Esophagus (tissue), 2 donors: ENCODE results near the gene MAP7D3. TPM values are rescaled to one million over a fixed set of nuclear protein-coding genes. Genes with fewer than 3 reads are reported as not detected.
"Not testable (repeated sequence)": the region's sequence is repeated elsewhere in the genome, so short reads cannot be mapped to it uniquely, and the experiment has no call there.

Experiments used
- H3K27ac ChIP-seq, 2 donors: one replicate each; pipeline ENCODE4 v1.5.1; 2013; ENCODE audit warnings: low read depth in 2 of 2, mild to moderate bottlenecking in 2 of 2, inconsistent platforms in 1 of 2, low read length in 1 of 2, moderate library complexity in 1 of 2
- H3K27me3 ChIP-seq, 2 donors: one replicate each; pipeline ENCODE4 v1.6.1; 2013; ENCODE audit warnings: low read length in 2 of 2, control low read depth in 1 of 2, mild to moderate bottlenecking in 1 of 2; ENCODE audit not compliant: insufficient read depth in 2 of 2, control insufficient read depth in 1 of 2
- H3K36me3 ChIP-seq, 2 donors: one replicate each; pipeline ENCODE4 v1.6.1; 2013; ENCODE audit warnings: low read length in 1 of 2; ENCODE audit not compliant: control insufficient read depth in 2 of 2, insufficient read depth in 2 of 2
- H3K4me1 ChIP-seq, 2 donors: one replicate each; pipeline ENCODE4 v1.6.1; 2013; ENCODE audit warnings: low read length in 1 of 2; ENCODE audit not compliant: control insufficient read depth in 2 of 2, insufficient read depth in 2 of 2
- H3K4me3 ChIP-seq, 2 donors: one replicate each; pipeline ENCODE4 v1.5.1; 2013; ENCODE audit warnings: low read length in 2 of 2, mild to moderate bottlenecking in 2 of 2, low read depth in 1 of 2, moderate library complexity in 1 of 2
- H3K9me3 ChIP-seq, 2 donors: one replicate each; pipeline ENCODE4 v1.6.1; 2013; ENCODE audit warnings: mild to moderate bottlenecking in 2 of 2, low read depth in 1 of 2, low read length in 1 of 2, moderate library complexity in 1 of 2; ENCODE audit not compliant: control insufficient read depth in 2 of 2, insufficient read depth in 1 of 2
- WGBS, 2 donors: extraction: QIAGEN DNeasy Blood & Tissue Kit; methylation state at CpG; one replicate each; pipeline ENCODE4 v1.1.7; 2013; 5-methylcytosine and 5-hydroxymethylcytosine counted together
- polyA plus RNA-seq, 2 donors: library from polyadenylated mRNA; stranded (reverse); fragments of 200-250 nt; gene quantifications; one replicate each; pipeline ENCODE4 v1.2.3, GENCODE V29; 2013
- donor health status: healthy with polysubstance abuse.
- donor health status: Bipolar disorder and iron deficiency.

Gene MAP7D3
- polyA plus RNA-seq, 2 donors: 2.6 TPM

GRCh38 chrX:136176399-136176825 is 74.8 kb downstream of the MAP7D3 start:
- Histone ChIP-seq H3K4me3 (no peak overlapping the region), H3K27ac (no peak overlapping the region), H3K27me3 (no peaks in the 10 kb centered on the region), H3K9me3 (no peaks in the 10 kb centered on the region), H3K4me1 (no peaks in the 10 kb centered on the region), H3K36me3 (no peaks in the 10 kb centered on the region)
- WGBS, 2 donors: 33 to 44% methylated on average over 2 of the region's 2 CpGs

- no peaks in the 10 kb centered on the region for H3K9me3 ChIP-seq
- H3K36me3 ChIP-seq: no peaks in the 10 kb centered on the region
- WGBS, 2 donors: 52 to 69% methylated on average over 1 of the region's 1 CpG
- no peaks in the 10 kb centered on the region for H3K4me1 ChIP-seq
- no peaks in the 10 kb centered on the region for H3K27me3 ChIP-seq
- no peak overlapping the region for H3K4me3 ChIP-seq
- no peak overlapping the region for H3K27ac ChIP-seq
These were observed 79.8 kb downstream of the MAP7D3 start for GRCh38 chrX:136171420-136171819.

GRCh38 chrX:136170139-136170800 is 80.9 kb downstream of the MAP7D3 start:
- peak overlapping the region; percentile 58 to 63 for H3K27ac ChIP-seq
- no peaks in the 10 kb centered on the region for H3K36me3 ChIP-seq
- no peak overlapping the region for H3K4me3 ChIP-seq
- H3K27me3 ChIP-seq: no peaks in the 10 kb centered on the region
- no peaks in the 10 kb centered on the region for H3K9me3 ChIP-seq
- no peaks in the 10 kb centered on the region for H3K4me1 ChIP-seq
- WGBS, 2 donors: 54 to 60% methylated on average over 9 of the region's 9 CpGs

- no peaks in the 10 kb centered on the region for H3K36me3 ChIP-seq
- H3K9me3 ChIP-seq: no peaks in the 10 kb centered on the region
- peak overlapping the region; percentile 71 to 79 for H3K27ac ChIP-seq
- H3K27me3 ChIP-seq: no peaks in the 10 kb centered on the region
- H3K4me3 ChIP-seq: no peak overlapping the region
- no peaks in the 10 kb centered on the region for H3K4me1 ChIP-seq
- 26 to 32% methylated on average over 17 of the region's 17 CpGs for WGBS, 2 donors
These were observed 82.1 kb downstream of the MAP7D3 start for GRCh38 chrX:136168929-136169735.

- not testable (repeated sequence) for H3K27me3 ChIP-seq, H3K4me3 ChIP-seq, H3K36me3 ChIP-seq, H3K9me3 ChIP-seq, H3K4me1 ChIP-seq
- H3K27ac ChIP-seq: peak overlapping the region in 1 of 2 donors; percentile 42
- 73 to 85% methylated on average over 6 of the region's 6 CpGs for WGBS, 2 donors
These were observed 83.2 kb downstream of the MAP7D3 start for GRCh38 chrX:136167989-136168388.

GRCh38 chrX:136166221-136166855 is 84.9 kb downstream of the MAP7D3 start:
- Histone ChIP-seq H3K27ac (peak overlapping the region in 1 of 2 donors; percentile 68), H3K4me1 (no peaks in the 10 kb centered on the region), H3K4me3 (no peak overlapping the region), H3K36me3 (no peaks in the 10 kb centered on the region), H3K27me3 (no peaks in the 10 kb centered on the region), H3K9me3 (no peaks in the 10 kb centered on the region)
- WGBS, 2 donors: 68 to 76% methylated on average over 8 of the region's 8 CpGs

GRCh38 chrX:136165406-136165805 is 85.8 kb downstream of the MAP7D3 start:
- H3K4me3 ChIP-seq: no peak overlapping the region
- no peaks in the 10 kb centered on the region for H3K27me3 ChIP-seq
- 42 to 48% methylated on average over 3 of the region's 3 CpGs for WGBS, 2 donors
- no peak overlapping the region for H3K27ac ChIP-seq
- no peaks in the 10 kb centered on the region for H3K36me3 ChIP-seq
- no peaks in the 10 kb centered on the region for H3K4me1 ChIP-seq
- H3K9me3 ChIP-seq: no peaks in the 10 kb centered on the region

- H3K36me3 ChIP-seq: no peaks in the 10 kb centered on the region
- H3K9me3 ChIP-seq: no peaks in the 10 kb centered on the region
- H3K27ac ChIP-seq: no peak overlapping the region
- H3K4me3 ChIP-seq: no peak overlapping the region
- 77 to 78% methylated on average over 1 of the region's 1 CpG for WGBS, 2 donors
- no peaks in the 10 kb centered on the region for H3K4me1 ChIP-seq
- no peaks in the 10 kb centered on the region for H3K27me3 ChIP-seq
These were observed 87.5 kb downstream of the MAP7D3 start for GRCh38 chrX:136163689-136164088.
